Measurements from ENCODE around the gene LILRB1. TPM values are rescaled to one million over a fixed set of nuclear protein-coding genes. Genes with fewer than 3 reads are reported as not detected.

LILRB1 gene
- 0.08 TPM in 1 of 5 replicates, not detected in the others for total RNA-seq (2022; extraction: Qiagen RNA extraction)

DNA sequence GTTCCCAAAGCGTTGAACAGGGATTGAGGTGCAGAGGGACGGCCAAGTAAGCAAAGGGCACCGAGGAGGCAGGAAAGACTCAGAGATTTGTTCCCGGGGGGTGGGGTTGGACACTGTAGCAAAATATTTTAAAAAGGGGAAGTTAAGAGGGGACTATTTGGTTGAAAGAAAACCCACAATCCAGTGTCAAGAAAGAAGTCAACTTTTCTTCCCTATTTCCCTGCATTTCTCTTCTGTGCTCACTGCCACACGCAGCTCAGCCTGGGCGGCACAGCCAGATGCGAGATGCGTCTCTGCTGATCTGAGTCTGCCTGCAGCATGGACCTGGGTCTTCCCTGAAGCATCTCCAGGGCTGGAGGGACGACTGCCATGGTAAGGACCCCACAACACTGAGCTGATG, at the start of gene LILRB1:
Gene LILRB1 (plus strand): TSS at position 223 of the 400 bp plus-strand sequence. CDS start 590 bp downstream, outside the sequence.

DNA sequence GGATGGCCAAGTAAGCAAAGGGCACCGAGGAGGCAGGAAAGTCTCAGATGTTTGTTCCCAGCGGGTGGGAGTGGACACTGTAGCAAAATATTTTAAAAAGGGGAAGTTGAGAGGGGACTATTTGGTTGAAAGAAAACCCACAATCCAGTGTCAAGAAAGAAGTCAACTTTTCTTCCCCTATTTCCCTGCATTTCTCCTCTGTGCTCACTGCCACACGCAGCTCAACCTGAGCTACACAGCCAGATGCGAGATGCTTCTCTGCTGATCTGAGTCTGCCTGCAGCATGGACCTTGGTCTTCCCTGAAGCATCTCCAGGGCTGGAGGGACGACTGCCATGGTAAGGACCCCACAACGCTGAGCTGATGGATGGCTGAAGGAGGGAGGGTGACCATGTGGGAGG, 36.8 kb upstream of the LILRB1 start, which contains the start of gene LILRA1:
Gene LILRA1 (plus strand): TSS at position 188 of the 400 bp plus-strand sequence. CDS start 613 bp downstream, outside the sequence.

GRCh38 chr19:54662730-54663129, 32.4 kb downstream of the LILRB1 start, which contains the start of gene LILRB4:
Gene LILRB4 (plus strand): TSS chr19:54662985. CDS start chr19:54663034, 49 bp downstream.

Other genes with a start within 250 kb of the LILRB1 start
- gene TTYH1, start 215.0 kb upstream of the LILRB1 start, total RNA-seq (2022; extraction: Qiagen RNA extraction): 0.07 to 0.27 TPM (median 0.20 TPM) in 3 of 5 replicates, not detected in the others
- 68.5 to 144 TPM (median 126 TPM) in 5 replicates for gene LENG8, start 181.3 kb upstream of the LILRB1 start, total RNA-seq (2022; extraction: Qiagen RNA extraction)
- gene LENG9, start 166.7 kb upstream of the LILRB1 start, total RNA-seq (2022; extraction: Qiagen RNA extraction): 3.7 to 8.0 TPM (median 7.3 TPM) in 5 replicates
- gene CDC42EP5, start 157.2 kb upstream of the LILRB1 start, total RNA-seq (2022; extraction: Qiagen RNA extraction): not detected in 5 replicates
- not detected in 5 replicates for gene LAIR2, start 127.7 kb upstream of the LILRB1 start, total RNA-seq (2022; extraction: Qiagen RNA extraction)
- not detected in 5 replicates for gene LILRA2, start 56.7 kb upstream of the LILRB1 start, total RNA-seq (2022; extraction: Qiagen RNA extraction)
- not detected in 5 replicates for gene LILRA1, start 36.9 kb upstream of the LILRB1 start, total RNA-seq (2022; extraction: Qiagen RNA extraction)
- 0.06 TPM in 1 of 5 replicates, not detected in the others for gene LILRB4, start 32.5 kb downstream of the LILRB1 start, total RNA-seq (2022; extraction: Qiagen RNA extraction)
- not detected in 5 replicates for gene KIR3DL3, start 94.0 kb downstream of the LILRB1 start, total RNA-seq (2022; extraction: Qiagen RNA extraction)
- gene KIR2DL3, start 108.0 kb downstream of the LILRB1 start, total RNA-seq (2022; extraction: Qiagen RNA extraction): not detected in 5 replicates
- not detected in 5 replicates for gene KIR2DL1, start 139.3 kb downstream of the LILRB1 start, total RNA-seq (2022; extraction: Qiagen RNA extraction)
- gene KIR2DL4, start 173.1 kb downstream of the LILRB1 start, total RNA-seq (2022; extraction: Qiagen RNA extraction): not detected in 5 replicates
- gene KIR3DL1, start 186.0 kb downstream of the LILRB1 start, total RNA-seq (2022; extraction: Qiagen RNA extraction): not detected in 5 replicates
- gene KIR2DS4, start 202.2 kb downstream of the LILRB1 start, total RNA-seq (2022; extraction: Qiagen RNA extraction): not detected in 5 replicates
- not detected in 5 replicates for gene KIR3DL2, start 220.0 kb downstream of the LILRB1 start, total RNA-seq (2022; extraction: Qiagen RNA extraction)
- gene FCAR, start 243.8 kb downstream of the LILRB1 start, total RNA-seq (2022; extraction: Qiagen RNA extraction): not detected in 5 replicates

Measured in A549 treated with CORT108297 at 1 μM for 4 hours (cell line).